T-helper 9 cell (primary cell): Measurements from ENCODE around the gene PCIF1.
"Not testable (repeated sequence)": the region's sequence is repeated elsewhere in the genome, so short reads cannot be mapped to it uniquely, and the experiment has no call there.

Experiments
- DNase-seq: peaks from one replicate; pipeline ENCODE4 v3.0.0-alpha.2; 2020
- total RNA-seq, 2 donors: gene quantifications; one replicate each; lab custom pipeline; 2026; lab: John Stamatoyannopoulos, UW

The PCIF1 gene
- total RNA-seq: 42.2 to 54.1 reads per million in 2 donors

GRCh38 chr20:45934586-45935415 lies at the start of gene PCIF1:
PCIF1 (plus strand) TSS chr20:45934683; CDS start chr20:45939000, 4,317 bp downstream.
- peak; percentile 96 for DNase-seq

- no peak for DNase-seq
Measured at GRCh38 chr20:45886590-45887345, 47.7 kb upstream of the PCIF1 start.

GRCh38 chr20:45887346-45887715 lies 47.2 kb upstream of the PCIF1 start, which contains the start of gene SPATA25:
SPATA25 (minus strand) TSS chr20:45887622; CDS start chr20:45887590, 32 bp downstream.
- no peak for DNase-seq

DNA sequence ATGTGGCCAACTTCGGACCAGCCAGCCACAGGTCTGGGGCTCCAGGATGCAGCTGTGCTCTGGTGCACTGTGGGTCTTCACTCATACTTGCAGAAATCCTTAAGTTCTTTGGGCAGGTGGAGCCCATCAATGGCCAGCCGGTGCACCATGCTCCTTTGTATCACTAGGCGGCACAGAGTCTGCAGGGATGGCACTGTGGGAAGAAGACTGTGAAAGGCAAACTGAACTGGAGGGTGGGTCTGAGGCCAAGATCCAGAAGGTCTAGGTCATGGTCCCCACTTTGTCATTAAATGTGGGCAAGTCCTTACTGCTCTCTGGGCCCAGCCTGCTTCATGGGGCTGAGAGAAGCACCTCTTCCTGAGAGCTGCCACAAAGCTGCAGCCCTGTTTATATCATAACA lies 45.8 kb upstream of the PCIF1 start:
- DNase-seq: no peak

GRCh38 chr20:45890077-45890984 lies 44.2 kb upstream of the PCIF1 start:
- no peak for DNase-seq

GRCh38 chr20:45890985-45891983 lies 43.2 kb upstream of the PCIF1 start, which contains the start of the genes CTSA and NEURL2:
CTSA (plus strand) TSS chr20:45891335; CDS start chr20:45891569, 234 bp downstream.
NEURL2 (minus strand) TSS chr20:45891208; CDS start chr20:45890991, 217 bp downstream.
- DNase-seq: peak; percentile 74

GRCh38 chr20:45892049-45892825 lies 42.2 kb upstream of the PCIF1 start:
- no peak for DNase-seq

GRCh38 chr20:45892828-45893500 lies 41.5 kb upstream of the PCIF1 start:
- no peak for DNase-seq

DNA sequence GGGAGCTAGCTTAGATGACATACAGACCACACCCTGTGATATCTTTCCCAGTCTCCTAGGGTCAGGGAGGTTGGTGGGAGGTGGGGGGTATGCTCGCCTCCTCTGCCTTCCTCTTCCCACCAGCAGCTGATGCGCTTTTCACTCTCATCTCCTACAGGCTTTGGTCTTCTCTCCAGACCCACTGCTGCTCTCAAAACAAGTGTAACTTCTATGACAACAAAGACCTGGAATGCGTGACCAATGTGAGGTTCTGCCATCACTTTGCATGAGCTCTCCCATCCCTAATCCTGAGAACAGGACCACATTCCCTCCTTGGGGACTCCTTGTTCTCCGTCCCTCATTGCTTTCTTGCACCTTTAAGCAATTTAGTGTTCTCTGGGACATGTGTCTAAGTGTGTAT lies 40.7 kb upstream of the PCIF1 start:
- no peak for DNase-seq

DNA sequence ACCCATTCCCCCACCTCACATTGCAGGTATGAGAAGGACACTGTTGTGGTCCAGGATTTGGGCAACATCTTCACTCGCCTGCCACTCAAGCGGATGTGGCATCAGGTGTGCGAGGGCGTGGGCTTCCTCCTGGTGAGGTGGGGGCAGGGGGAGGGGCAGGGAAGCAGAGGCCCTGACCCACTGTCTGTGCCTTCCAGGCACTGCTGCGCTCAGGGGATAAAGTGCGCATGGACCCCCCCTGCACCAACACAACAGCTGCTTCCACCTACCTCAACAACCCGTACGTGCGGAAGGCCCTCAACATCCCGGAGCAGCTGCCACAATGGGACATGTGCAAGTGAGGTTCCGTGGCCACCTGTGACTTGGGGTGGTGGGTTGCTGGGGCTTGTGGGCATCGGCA lies 39.7 kb upstream of the PCIF1 start:
- DNase-seq: no peak

GRCh38 chr20:45896641-45897161 lies 37.8 kb upstream of the PCIF1 start:
- DNase-seq: no peak

DNA sequence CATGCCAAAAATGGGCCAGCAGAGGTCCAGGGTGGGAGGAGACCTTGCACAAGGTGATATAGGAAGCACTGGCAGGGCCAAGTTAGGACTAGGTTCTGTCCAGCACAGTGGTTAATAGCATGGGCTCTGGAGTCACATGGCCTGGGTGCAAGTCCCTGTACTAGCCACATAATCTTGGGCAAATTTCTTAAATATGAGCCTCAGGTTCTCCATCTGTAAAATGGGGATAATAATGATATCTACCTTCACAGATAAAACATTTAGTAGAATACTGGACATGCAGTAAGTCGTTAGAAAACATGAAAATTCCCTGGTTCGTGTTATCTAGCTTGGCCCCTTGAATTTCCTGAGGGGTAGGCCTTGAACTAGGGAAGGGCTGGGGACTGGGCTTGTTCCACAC lies 37.2 kb upstream of the PCIF1 start:
- no peak for DNase-seq

- no peak for DNase-seq
Measured at GRCh38 chr20:45897692-45898091, 36.8 kb upstream of the PCIF1 start.

GRCh38 chr20:45898285-45898684 lies 36.2 kb upstream of the PCIF1 start:
- DNase-seq: no peak

DNA sequence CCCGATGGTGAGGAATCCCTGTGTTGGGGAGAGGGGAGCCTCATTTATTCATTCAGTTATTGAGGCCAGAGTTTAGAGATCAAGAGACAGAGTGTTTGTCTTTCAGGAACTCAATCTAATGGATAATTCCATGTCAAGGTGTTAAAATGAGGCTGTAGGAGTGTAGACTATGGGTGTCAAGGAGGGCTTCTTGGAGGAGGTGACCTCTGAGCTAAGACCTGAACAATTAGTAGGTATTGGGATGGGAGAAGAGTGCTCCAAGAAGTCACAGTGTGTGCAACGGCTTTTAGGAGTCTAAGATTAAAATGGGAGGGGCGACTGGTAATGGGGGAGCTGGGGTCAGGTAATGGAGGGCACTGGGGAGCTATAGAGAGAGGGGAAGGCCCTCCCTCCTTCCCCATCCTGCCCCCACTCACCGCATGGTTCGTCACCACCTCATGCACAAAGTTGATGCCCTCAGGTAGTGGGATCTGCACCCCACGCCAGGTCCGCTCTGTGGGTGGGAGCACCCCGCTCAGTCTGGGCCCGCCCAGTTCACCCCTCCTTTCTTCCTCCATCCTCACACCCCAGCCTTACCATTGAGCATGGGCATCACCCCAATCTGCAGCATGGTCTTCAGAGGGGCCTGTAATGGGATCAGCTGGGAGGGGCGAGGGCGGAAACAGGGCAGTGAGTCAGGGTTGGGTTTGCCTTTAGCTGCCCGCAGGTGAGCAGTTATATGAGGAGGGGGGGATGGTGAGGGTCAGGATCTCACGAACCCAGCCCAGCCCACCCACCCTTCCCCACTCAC lies 35.2 kb upstream of the PCIF1 start:
- no peak for DNase-seq

- not testable (repeated sequence) for DNase-seq
Measured at GRCh38 chr20:45901332-45901731, 33.2 kb upstream of the PCIF1 start.

GRCh38 chr20:45902199-45902701 lies 32.2 kb upstream of the PCIF1 start:
- DNase-seq: no peak
